OCI-LY3 (cell line): ENCODE measurements around the gene GRM3.

Experiments used
- H2AFZ ChIP-seq: fragments of 200-600, 300-600 bp; shearing (Covaris generic); 2 replicates; pipeline ENCODE4 v1.6.0; 2014; ENCODE audit warnings: antibody characterized with exemption, low read depth, low read length
- H3K27ac ChIP-seq: fragments of 200-600, 300-600 bp; sonication (generic); 2 replicates; pipeline ENCODE4 v1.5.1; 2014; ENCODE audit warnings: mild to moderate bottlenecking, low read length, moderate library complexity, mixed read lengths
- H3K27me3 ChIP-seq: fragments of 200-600, 300-600 bp; sonication (generic); 2 replicates; pipeline ENCODE4 v1.6.1; 2014; ENCODE audit warnings: low read depth, low read length, mixed read lengths
- H3K36me3 ChIP-seq: fragments of 200-600, 300-600 bp; sonication (generic); replicated peaks from 2 replicates; pipeline ENCODE3; 2014; ENCODE audit warnings: low read depth, low read length, mixed read lengths
- H3K4me1 ChIP-seq: fragments of 300-600, 200-600 bp; sonication (generic); 2 replicates; pipeline ENCODE4 v1.6.1; 2014; ENCODE audit warnings: low read length, mixed read lengths
- H3K4me2 ChIP-seq: fragments of 200-600, 300-600 bp; sonication (generic); 2 replicates; pipeline ENCODE4 v1.6.1; 2014; ENCODE audit warnings: low read length, mixed read lengths
- H3K4me3 ChIP-seq: fragments of 300-600, 200-600 bp; sonication (generic); 2 replicates; pipeline ENCODE4 v1.5.1; 2014; ENCODE audit warnings: antibody characterized with exemption, mild to moderate bottlenecking, low read length, moderate library complexity
- H3K79me2 ChIP-seq: fragments of 300-600, 200-600 bp; shearing (Covaris generic); 2 replicates; pipeline ENCODE4 v1.6.1; 2014; ENCODE audit warnings: mild to moderate bottlenecking, low read length, mixed read lengths
- H3K9ac ChIP-seq: fragments of 300-600, 200-600 bp; shearing (Covaris generic); 2 replicates; pipeline ENCODE4 v1.6.0; 2014; ENCODE audit warnings: mild to moderate bottlenecking, low read length, moderate library complexity
- H3K9me3 ChIP-seq: fragments of 200-600, 300-600 bp; shearing (Covaris generic); 2 replicates; pipeline ENCODE4 v1.6.1; 2014; ENCODE audit warnings: low read length, mixed read lengths; ENCODE audit not compliant: insufficient read depth
- H4K20me1 ChIP-seq: fragments of 200-600, 300-600 bp; sonication (generic); 2 replicates; pipeline ENCODE4 v1.6.1; 2016; ENCODE audit warnings: low read length, mixed read lengths; ENCODE audit not compliant: insufficient read depth
- EZH2phosphoT487 ChIP-seq: fragments of 200-600 bp; shearing (Covaris generic); IDR thresholded peaks from 2 replicates; pipeline ENCODE4 v1.6.1; 2018; ENCODE audit warnings: antibody characterized with exemption, mixed run types, low read depth
- TF ChIP-seq, protein P1 (sequence below): fragments of 200-600, 300-600 bp; sonication (generic); IDR thresholded peaks from 2 replicates; pipeline ENCODE4 v1.5.1; 2014; ENCODE audit warnings: antibody characterized with exemption, low read length, low read depth

Gene GRM3

GRCh38 chr7:86667732-86668131 lies 24.0 kb downstream of the GRM3 start:
- no peaks in the 10 kb centered on the region for H3K4me1 ChIP-seq
- no peaks in the 10 kb centered on the region for H3K36me3 ChIP-seq
- H3K9me3 ChIP-seq, result no peaks in the 10 kb centered on the region
- no peak overlapping the region for H3K4me3 ChIP-seq
- no peak overlapping the region for H2AFZ ChIP-seq
- H3K27ac ChIP-seq, result no peak overlapping the region
- H3K79me2 ChIP-seq, result no peaks in the 10 kb centered on the region
- no peaks in the 10 kb centered on the region for H4K20me1 ChIP-seq
- H3K27me3 ChIP-seq, result peaks cover 4% of the 10 kb centered on the region; the same call in 1 of the 2 replicates
- no peak overlapping the region for H3K4me2 ChIP-seq
- TF ChIP-seq EZH2phosphoT487, result no peak
- TF ChIP-seq, protein P1, sequence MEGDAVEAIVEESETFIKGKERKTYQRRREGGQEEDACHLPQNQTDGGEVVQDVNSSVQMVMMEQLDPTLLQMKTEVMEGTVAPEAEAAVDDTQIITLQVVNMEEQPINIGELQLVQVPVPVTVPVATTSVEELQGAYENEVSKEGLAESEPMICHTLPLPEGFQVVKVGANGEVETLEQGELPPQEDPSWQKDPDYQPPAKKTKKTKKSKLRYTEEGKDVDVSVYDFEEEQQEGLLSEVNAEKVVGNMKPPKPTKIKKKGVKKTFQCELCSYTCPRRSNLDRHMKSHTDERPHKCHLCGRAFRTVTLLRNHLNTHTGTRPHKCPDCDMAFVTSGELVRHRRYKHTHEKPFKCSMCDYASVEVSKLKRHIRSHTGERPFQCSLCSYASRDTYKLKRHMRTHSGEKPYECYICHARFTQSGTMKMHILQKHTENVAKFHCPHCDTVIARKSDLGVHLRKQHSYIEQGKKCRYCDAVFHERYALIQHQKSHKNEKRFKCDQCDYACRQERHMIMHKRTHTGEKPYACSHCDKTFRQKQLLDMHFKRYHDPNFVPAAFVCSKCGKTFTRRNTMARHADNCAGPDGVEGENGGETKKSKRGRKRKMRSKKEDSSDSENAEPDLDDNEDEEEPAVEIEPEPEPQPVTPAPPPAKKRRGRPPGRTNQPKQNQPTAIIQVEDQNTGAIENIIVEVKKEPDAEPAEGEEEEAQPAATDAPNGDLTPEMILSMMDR, result peak; percentile 38
- H3K9ac ChIP-seq, result no peak overlapping the region

DNA sequence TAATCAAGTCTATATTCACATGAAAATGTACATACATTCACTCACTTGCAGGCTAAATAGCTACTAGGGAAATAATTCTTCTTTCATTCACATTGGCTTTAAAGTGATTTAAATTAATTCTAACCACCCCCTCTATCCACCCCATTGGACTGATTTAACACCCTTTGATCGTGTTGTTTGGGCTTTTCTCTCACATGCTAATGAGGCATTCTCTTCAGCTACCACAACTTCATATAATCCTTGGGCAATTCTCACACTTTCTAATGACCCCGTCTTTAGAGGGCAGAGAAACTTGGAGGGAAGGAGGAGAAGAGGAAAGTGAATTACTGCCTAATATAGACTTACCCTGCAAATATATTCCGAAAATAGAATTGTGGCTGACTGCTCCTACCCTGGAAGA lies 24.6 kb downstream of the GRM3 start:
- H3K4me3 ChIP-seq, result no peak overlapping the region
- no peaks in the 10 kb centered on the region for H3K9me3 ChIP-seq
- H3K27me3 ChIP-seq, result peaks cover 4% of the 10 kb centered on the region; the same call in 1 of the 2 replicates

DNA sequence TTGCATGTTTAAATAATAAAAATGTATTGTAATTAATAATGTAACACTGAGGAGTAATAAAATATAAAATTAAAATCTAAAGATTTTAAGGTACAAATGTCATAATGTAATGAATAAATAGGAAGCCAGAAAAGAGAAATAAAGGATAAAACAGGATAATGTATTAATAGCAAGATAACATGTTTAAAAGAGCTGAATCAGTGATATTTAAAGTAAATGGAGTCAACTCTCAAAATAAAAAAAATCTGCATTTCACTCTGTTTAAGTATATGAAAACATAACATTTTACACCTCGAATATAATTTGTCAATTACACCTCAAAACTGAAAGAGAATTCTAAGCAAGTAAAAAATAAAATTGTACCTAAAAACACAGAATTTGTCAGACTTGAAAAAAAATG lies 44.1 kb downstream of the GRM3 start:
- H4K20me1 ChIP-seq, result no peaks in the 10 kb centered on the region
- H3K36me3 ChIP-seq, result no peaks in the 10 kb centered on the region
- no peak overlapping the region for H3K4me3 ChIP-seq
- TF ChIP-seq, protein P1, result no peak
- TF ChIP-seq EZH2phosphoT487, result no peak
- H3K27ac ChIP-seq, result no peak overlapping the region
- no peaks in the 10 kb centered on the region for H3K9me3 ChIP-seq
- H3K79me2 ChIP-seq, result no peaks in the 10 kb centered on the region
- no peaks in the 10 kb centered on the region for H3K27me3 ChIP-seq
- H3K4me2 ChIP-seq, result no peak overlapping the region
- H3K4me1 ChIP-seq, result no peaks in the 10 kb centered on the region
- no peak overlapping the region for H2AFZ ChIP-seq
- H3K9ac ChIP-seq, result no peak overlapping the region

More for the DNA sequence above, 24.6 kb downstream of the GRM3 start:
- TF ChIP-seq EZH2phosphoT487, result no peak
- TF ChIP-seq, protein P1, result no peak
- Histone ChIP-seq H3K4me2 (no peak overlapping the region), H3K27ac (no peak overlapping the region), H3K36me3 (no peaks in the 10 kb centered on the region), H4K20me1 (no peaks in the 10 kb centered on the region), H3K79me2 (no peaks in the 10 kb centered on the region), H3K4me1 (no peaks in the 10 kb centered on the region), H2AFZ (no peak overlapping the region), H3K9ac (no peak overlapping the region)

- Histone ChIP-seq H2AFZ (no peak overlapping the region), H3K4me3 (no peak overlapping the region), H3K27me3 (no peaks in the 10 kb centered on the region), H3K9me3 (no peaks in the 10 kb centered on the region), H3K27ac (no peak overlapping the region), H3K36me3 (no peaks in the 10 kb centered on the region), H3K4me1 (no peaks in the 10 kb centered on the region), H3K4me2 (no peak overlapping the region), H3K9ac (no peak overlapping the region), H4K20me1 (no peaks in the 10 kb centered on the region), H3K79me2 (no peaks in the 10 kb centered on the region)
- TF ChIP-seq EZH2phosphoT487, result no peak
- TF ChIP-seq, protein P1, result no peak
Measured at GRCh38 chr7:86689363-86689762, 45.7 kb downstream of the GRM3 start.
